ENCODE data around the gene TNFRSF1A.

- TF ChIP-seq RAD21 (conservative IDR thresholded peaks at IDR 0.05) (no peak), EP300 (conservative IDR thresholded peaks at IDR 0.05; ENCODE audit: poor library complexity, severe bottlenecking) (no peak), CTCF (IDR thresholded peaks at IDR 0.05; ENCODE audit: poor library complexity, severe bottlenecking) (no peak), TAF1 (IDR thresholded peaks at IDR 0.05; ENCODE audit: low read depth) (no peak), POLR2AphosphoS5 (IDR thresholded peaks at IDR 0.05) (no peak)
Measured at GRCh38 chr12:6378709-6379472, 37.0 kb upstream of the TNFRSF1A start.
